Mucosa of descending colon (tissue), 3 donors: ENCODE results near the gene ENOX1. TPM values are rescaled to one million over a fixed set of nuclear protein-coding genes. Genes with fewer than 3 reads are reported as not detected.

Source experiments
- ATAC-seq: fragments of 200-7000 bp; cut with Tn5 transposase; one replicate; pipeline ENCODE4 v1.9.1; 2020; ENCODE audit warnings: mild to moderate bottlenecking, moderate library complexity
- DNase-seq, 3 donors: peaks; one replicate each; pipeline ENCODE4 v3.0.0-alpha.2; 2020
- H3K36me3 ChIP-seq: fragments of 200-600 bp; one replicate; pipeline ENCODE4 v1.8.0; 2021; ENCODE audit warnings: low read depth, mild to moderate bottlenecking
- H3K4me1 ChIP-seq: fragments of 200-600 bp; one replicate; pipeline ENCODE4 v1.8.0; 2021; ENCODE audit warnings: low read depth, mild to moderate bottlenecking
- H3K4me3 ChIP-seq: fragments of 200-600 bp; one replicate; pipeline ENCODE4 v1.8.0; 2021; ENCODE audit warnings: mild to moderate bottlenecking
- H3K9me3 ChIP-seq: fragments of 200-600 bp; one replicate; pipeline ENCODE4 v1.8.0; 2021; ENCODE audit warnings: mild to moderate bottlenecking
- CTCF ChIP-seq: fragments of 200-600 bp; IDR thresholded peaks from one replicate; pipeline ENCODE4 v1.8.0; 2022; ENCODE audit warnings: antibody characterized with exemption, mild to moderate bottlenecking
- intact Hi-C, 2 donors: fragments of 100-400 bp; cut with DNase I in 1 of 2; cut with micrococcal nuclease in 1 of 2; formaldehyde crosslinking; loops; one replicate each; pipeline versions ENCODE4 v1.11.0 to v1.11.1; 2022; cut with DNase I, micrococcal nuclease
- total RNA-seq, 3 donors: library from RNA; stranded (reverse); fragmentation: NEBNext Ultra II Directional in 2 of 3; extraction: Animal tissue kit (Norgen Biotek cat#: 25700) in 2 of 3; gene quantifications; one replicate each; pipeline versions ENCODE4 v1.2.1 to v1.2.4, GENCODE V29; 2021 to 2023
- donor health status: DM: no; HTN: no; CAD: no; lungs with moderate emphysema.
- donor health status: DM: no; HTN: no; CAD: no.
- donor health status: DM: no; HTN: yes; CAD: no.

The ENOX1 gene
- total RNA-seq, 3 donors from 2014 or later = 0.35 to 9.8 (median 1.2) TPM

GRCh38 chr13:43744261-43745031 lies 42.3 kb downstream of the ENOX1 start:
- ATAC-seq (no peak), DNase-seq (no peak)
- Histone ChIP-seq H3K36me3 (no peaks in the 10 kb centered on the region), H3K4me3 (no peak overlapping the region), H3K4me1 (no peaks in the 10 kb centered on the region), H3K9me3 (no peaks in the 10 kb centered on the region)
- intact Hi-C loops = no loop called here
- TF ChIP-seq CTCF = no peak

- no peak for ATAC-seq
- DNase-seq = no peak
- H3K36me3 ChIP-seq = no peaks in the 10 kb centered on the region
- H3K9me3 ChIP-seq = no peaks in the 10 kb centered on the region
- intact Hi-C loops = no loop called here
- no peak for TF ChIP-seq CTCF
- H3K4me1 ChIP-seq = no peaks in the 10 kb centered on the region
- no peak overlapping the region for H3K4me3 ChIP-seq
These were observed 43.9 kb downstream of the ENOX1 start for GRCh38 chr13:43742911-43743310.

GRCh38 chr13:43737392-43737923 lies 49.3 kb downstream of the ENOX1 start:
- ATAC-seq = no peak
- no peak for DNase-seq
- intact Hi-C loops = no loop called here
- Histone ChIP-seq H3K4me3 (no peak overlapping the region), H3K9me3 (no peaks in the 10 kb centered on the region), H3K36me3 (no peaks in the 10 kb centered on the region), H3K4me1 (no peaks in the 10 kb centered on the region)
- TF ChIP-seq CTCF = no peak

GRCh38 chr13:43732726-43733125 lies 54.0 kb downstream of the ENOX1 start:
- Histone ChIP-seq H3K9me3 (no peaks in the 10 kb centered on the region), H3K36me3 (no peaks in the 10 kb centered on the region), H3K4me3 (no peak overlapping the region), H3K4me1 (no peaks in the 10 kb centered on the region)
- ATAC-seq = no peak
- intact Hi-C loops = no loop called here
- no peak for TF ChIP-seq CTCF
- no peak for DNase-seq

- ATAC-seq (no peak), DNase-seq (no peak)
- no peak for TF ChIP-seq CTCF
- intact Hi-C loops = no loop called here
- H3K36me3 ChIP-seq = no peaks in the 10 kb centered on the region
- no peaks in the 10 kb centered on the region for H3K4me1 ChIP-seq
- H3K4me3 ChIP-seq = no peak overlapping the region
- no peaks in the 10 kb centered on the region for H3K9me3 ChIP-seq
These were observed 55.5 kb downstream of the ENOX1 start for GRCh38 chr13:43731296-43731695.
